ENCODE measurements around the gene ZNF664.

GRCh38 chr12:124006846-124007713, 34.1 kb downstream of the ZNF664 start:
- TF ChIP-seq, protein P1, sequence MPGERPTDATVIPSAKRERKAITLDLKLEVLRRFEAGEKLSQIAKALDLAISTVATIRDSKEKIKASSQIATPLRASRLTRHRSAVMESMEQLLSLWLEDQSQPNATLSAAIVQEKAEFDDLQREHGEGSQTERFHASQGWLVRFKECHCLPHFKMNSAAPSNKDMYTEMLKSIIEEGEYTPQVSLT (CRISPR knock-in tag; IDR thresholded peaks at IDR 0.05; ENCODE audit: borderline replicate concordance, low read depth): no peak
- TF ChIP-seq MYNN (CRISPR knock-in tag; IDR thresholded peaks at IDR 0.05; ENCODE audit: low read depth) (no peak), HMG20A (CRISPR knock-in tag; IDR thresholded peaks at IDR 0.05; ENCODE audit: borderline replicate concordance) (no peak), ETS1 (CRISPR knock-in tag; IDR thresholded peaks at IDR 0.05) (no peak), ZNF292 (CRISPR knock-in tag; IDR thresholded peaks at IDR 0.05; ENCODE audit: borderline replicate concordance, low read depth) (no peak), GZF1 (CRISPR knock-in tag; IDR thresholded peaks at IDR 0.05) (no peak), CTCF (CRISPR knock-in tag; IDR thresholded peaks at IDR 0.05) (no peak), TEAD3 (CRISPR knock-in tag; optimal IDR thresholded peaks at IDR 0.05; ENCODE audit: borderline replicate concordance) (no peak), POGZ (CRISPR knock-in tag; IDR thresholded peaks at IDR 0.05) (no peak), ZNF280D (CRISPR knock-in tag; IDR thresholded peaks at IDR 0.05) (no peak), ZFX (CRISPR knock-in tag; IDR thresholded peaks at IDR 0.05; ENCODE audit: low read depth) (no peak)
- TF ChIP-seq, protein P2, sequence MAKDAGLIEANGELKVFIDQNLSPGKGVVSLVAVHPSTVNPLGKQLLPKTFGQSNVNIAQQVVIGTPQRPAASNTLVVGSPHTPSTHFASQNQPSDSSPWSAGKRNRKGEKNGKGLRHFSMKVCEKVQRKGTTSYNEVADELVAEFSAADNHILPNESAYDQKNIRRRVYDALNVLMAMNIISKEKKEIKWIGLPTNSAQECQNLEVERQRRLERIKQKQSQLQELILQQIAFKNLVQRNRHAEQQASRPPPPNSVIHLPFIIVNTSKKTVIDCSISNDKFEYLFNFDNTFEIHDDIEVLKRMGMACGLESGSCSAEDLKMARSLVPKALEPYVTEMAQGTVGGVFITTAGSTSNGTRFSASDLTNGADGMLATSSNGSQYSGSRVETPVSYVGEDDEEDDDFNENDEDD (CRISPR knock-in tag; IDR thresholded peaks at IDR 0.05; ENCODE audit: borderline replicate concordance): no peak
